SK-N-SH treated with all-trans-retinoic acid at 6 μM for 48 hours (cell line): ENCODE results near the gene PLCE1.

ENCODE experiments used
- ATAC-seq: fragments of 200-7000 bp; cut with Tn5 transposase; 3 replicates; pipeline ENCODE4 v1.9.1; 2020; ENCODE audit warnings: mild to moderate bottlenecking, moderate library complexity
- ARNTL ChIP-seq: fragments of 450-650 bp; formaldehyde crosslinking; IDR thresholded peaks from 2 replicates; pipeline ENCODE4 v1.5.0; 2020; ENCODE audit warnings: low read depth, mild to moderate bottlenecking, moderate library complexity, borderline replicate concordance
- BACH2 ChIP-seq: fragments of 250-450 bp; sonication (Bioruptor Pico); IDR thresholded peaks from 2 replicates; pipeline ENCODE4 v1.9.0; 2021; ENCODE audit warnings: mild to moderate bottlenecking, borderline replicate concordance
- CSDC2 ChIP-seq: fragments of 250-450 bp; sonication (Bioruptor Pico); IDR thresholded peaks from 2 replicates; pipeline ENCODE4 v1.5.0; 2020; ENCODE audit warnings: mild to moderate bottlenecking, moderate library complexity
- ESRRG ChIP-seq: fragments of 250-450 bp; sonication (Bioruptor Pico); IDR thresholded peaks from 2 replicates; pipeline ENCODE4 v1.6.1; 2021; ENCODE audit warnings: mild to moderate bottlenecking
- GLIS3 ChIP-seq: fragments of 250-450 bp; sonication (Bioruptor Pico); IDR thresholded peaks from 2 replicates; pipeline ENCODE4 v1.5.0; 2020; ENCODE audit warnings: mild to moderate bottlenecking, moderate library complexity
- ISL1 ChIP-seq: fragments of 250-450 bp; sonication (Bioruptor Pico); IDR thresholded peaks from 2 replicates; pipeline ENCODE4 v2.1.2; 2022; ENCODE audit warnings: mild to moderate bottlenecking, moderate library complexity
- OSR1 ChIP-seq: fragments of 250-450 bp; sonication (Bioruptor Pico); IDR thresholded peaks from 2 replicates; pipeline ENCODE4 v1.8.0; 2022; ENCODE audit warnings: moderate library complexity, mild to moderate bottlenecking, inconsistent platforms
- PPARA ChIP-seq: fragments of 250-450 bp; sonication (Bioruptor Pico); IDR thresholded peaks from 2 replicates; pipeline ENCODE4 v1.5.0; 2020; ENCODE audit warnings: mild to moderate bottlenecking, borderline replicate concordance
- RARB ChIP-seq: fragments of 250-450 bp; sonication (Bioruptor Pico); IDR thresholded peaks from 2 replicates; pipeline ENCODE4 v1.8.0; 2021; ENCODE audit warnings: mild to moderate bottlenecking, moderate library complexity
- SNAI2 ChIP-seq: fragments of 250-450 bp; sonication (Bioruptor Pico); IDR thresholded peaks from 2 replicates; pipeline ENCODE4 v1.5.0; 2020; ENCODE audit warnings: mild to moderate bottlenecking, moderate library complexity
- TCF4 ChIP-seq: fragments of 250-450 bp; sonication (Bioruptor Pico); IDR thresholded peaks from 2 replicates; pipeline ENCODE4 v1.8.0; 2021; ENCODE audit warnings: mild to moderate bottlenecking, moderate library complexity, borderline replicate concordance
- TOX ChIP-seq: fragments of 250-450 bp; sonication (Bioruptor Pico); IDR thresholded peaks from 2 replicates; pipeline ENCODE4 v1.8.0; 2021; ENCODE audit warnings: mild to moderate bottlenecking, moderate library complexity, borderline replicate concordance
- ZC3H10 ChIP-seq: fragments of 250-450 bp; sonication (Bioruptor Pico); IDR thresholded peaks from 2 replicates; pipeline ENCODE4 v1.5.1; 2021; ENCODE audit warnings: mild to moderate bottlenecking, moderate library complexity
- ZFP3 ChIP-seq: fragments of 250-450 bp; sonication (Bioruptor Pico); IDR thresholded peaks from 2 replicates; pipeline ENCODE4 v1.5.0; 2020; ENCODE audit warnings: mild to moderate bottlenecking, moderate library complexity
- ZFP30 ChIP-seq: fragments of 450-650 bp; formaldehyde crosslinking; IDR thresholded peaks from 2 replicates; pipeline ENCODE4 v1.5.0; 2022; ENCODE audit warnings: mild to moderate bottlenecking, moderate library complexity
- ZNF565 ChIP-seq: fragments of 450-650 bp; formaldehyde crosslinking; conservative IDR thresholded peaks from 2 replicates; pipeline ENCODE4 v1.5.0; 2020; ENCODE audit warnings: low read depth, mild to moderate bottlenecking, moderate library complexity
- ZNF70 ChIP-seq: fragments of 450-650 bp; formaldehyde crosslinking; IDR thresholded peaks from 2 replicates; pipeline ENCODE4 v1.5.0; 2020; ENCODE audit warnings: mild to moderate bottlenecking, moderate library complexity
- ZNF8 ChIP-seq: fragments of 450-650 bp; formaldehyde crosslinking; IDR thresholded peaks from 2 replicates; pipeline ENCODE4 v1.5.0; 2020; ENCODE audit warnings: mild to moderate bottlenecking, moderate library complexity
- TF ChIP-seq, protein P1 (sequence below): fragments of 250-450 bp; sonication (Bioruptor Pico); IDR thresholded peaks from 2 replicates; pipeline ENCODE4 v1.5.1; 2021; ENCODE audit warnings: mild to moderate bottlenecking, moderate library complexity
- TF ChIP-seq, protein P2 (sequence below): fragments of 250-450 bp; sonication (Bioruptor Pico); IDR thresholded peaks from 2 replicates; pipeline ENCODE4 v1.8.0; 2020; ENCODE audit warnings: mild to moderate bottlenecking, moderate library complexity, borderline replicate concordance
- TF ChIP-seq, protein P3 (sequence below): fragments of 250-450 bp; sonication (Bioruptor Pico); IDR thresholded peaks from 2 replicates; pipeline ENCODE4 v1.8.0; 2021; ENCODE audit warnings: low read depth, mild to moderate bottlenecking, moderate library complexity, borderline replicate concordance
- TF ChIP-seq, protein P4 (sequence below): fragments of 250-450 bp; sonication (Bioruptor Pico); IDR thresholded peaks from 2 replicates; pipeline ENCODE4 v1.5.1; 2020; ENCODE audit warnings: low read depth, mild to moderate bottlenecking, moderate library complexity
- TF ChIP-seq, protein P5 (sequence below): fragments of 250-450 bp; sonication (Bioruptor Pico); IDR thresholded peaks from 2 replicates; pipeline ENCODE4 v1.5.0; 2020; ENCODE audit warnings: mild to moderate bottlenecking, moderate library complexity

PLCE1 gene

DNA sequence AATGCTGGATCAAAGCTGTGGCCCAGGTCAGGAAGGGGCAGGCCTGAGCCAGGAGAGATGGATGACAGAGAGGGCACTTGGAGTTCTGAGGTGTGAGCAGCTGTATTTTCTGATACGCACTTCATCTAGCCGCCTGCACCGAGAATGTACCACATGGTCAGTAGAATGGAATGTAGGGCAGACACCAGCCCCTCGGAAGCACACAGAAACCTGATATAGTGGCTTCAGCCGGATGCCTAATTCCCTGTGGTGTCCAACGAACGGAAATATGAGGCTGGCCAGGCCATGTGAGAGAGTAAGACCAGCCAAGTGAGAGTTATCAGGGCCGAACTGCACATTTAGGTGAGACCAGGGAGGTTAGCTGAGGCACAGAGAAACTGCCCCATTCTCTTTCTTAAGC, 46.7 kb upstream of the PLCE1 start:
- TF ChIP-seq CSDC2 (CRISPR knock-in tag) (no peak), ZFP3 (CRISPR knock-in tag) (no peak), ZNF8 (no peak), SNAI2 (CRISPR knock-in tag) (no peak), ARNTL (CRISPR knock-in tag) (no peak), PPARA (CRISPR knock-in tag) (no peak), ZNF70 (CRISPR knock-in tag) (no peak), ZNF565 (CRISPR knock-in tag) (no peak), TCF4 (CRISPR knock-in tag) (no peak), TOX (CRISPR knock-in tag) (no peak), ZC3H10 (CRISPR knock-in tag) (no peak), GLIS3 (CRISPR knock-in tag) (no peak), OSR1 (CRISPR knock-in tag) (no peak), ISL1 (CRISPR knock-in tag) (no peak), ZFP30 (no peak), ESRRG (CRISPR knock-in tag) (no peak)
- TF ChIP-seq, protein P1, sequence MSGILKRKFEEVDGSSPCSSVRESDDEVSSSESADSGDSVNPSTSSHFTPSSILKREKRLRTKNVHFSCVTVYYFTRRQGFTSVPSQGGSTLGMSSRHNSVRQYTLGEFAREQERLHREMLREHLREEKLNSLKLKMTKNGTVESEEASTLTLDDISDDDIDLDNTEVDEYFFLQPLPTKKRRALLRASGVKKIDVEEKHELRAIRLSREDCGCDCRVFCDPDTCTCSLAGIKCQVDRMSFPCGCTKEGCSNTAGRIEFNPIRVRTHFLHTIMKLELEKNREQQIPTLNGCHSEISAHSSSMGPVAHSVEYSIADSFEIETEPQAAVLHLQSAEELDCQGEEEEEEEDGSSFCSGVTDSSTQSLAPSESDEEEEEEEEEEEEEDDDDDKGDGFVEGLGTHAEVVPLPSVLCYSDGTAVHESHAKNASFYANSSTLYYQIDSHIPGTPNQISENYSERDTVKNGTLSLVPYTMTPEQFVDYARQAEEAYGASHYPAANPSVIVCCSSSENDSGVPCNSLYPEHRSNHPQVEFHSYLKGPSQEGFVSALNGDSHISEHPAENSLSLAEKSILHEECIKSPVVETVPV (CRISPR knock-in tag): no peak
- TF ChIP-seq, protein P2, sequence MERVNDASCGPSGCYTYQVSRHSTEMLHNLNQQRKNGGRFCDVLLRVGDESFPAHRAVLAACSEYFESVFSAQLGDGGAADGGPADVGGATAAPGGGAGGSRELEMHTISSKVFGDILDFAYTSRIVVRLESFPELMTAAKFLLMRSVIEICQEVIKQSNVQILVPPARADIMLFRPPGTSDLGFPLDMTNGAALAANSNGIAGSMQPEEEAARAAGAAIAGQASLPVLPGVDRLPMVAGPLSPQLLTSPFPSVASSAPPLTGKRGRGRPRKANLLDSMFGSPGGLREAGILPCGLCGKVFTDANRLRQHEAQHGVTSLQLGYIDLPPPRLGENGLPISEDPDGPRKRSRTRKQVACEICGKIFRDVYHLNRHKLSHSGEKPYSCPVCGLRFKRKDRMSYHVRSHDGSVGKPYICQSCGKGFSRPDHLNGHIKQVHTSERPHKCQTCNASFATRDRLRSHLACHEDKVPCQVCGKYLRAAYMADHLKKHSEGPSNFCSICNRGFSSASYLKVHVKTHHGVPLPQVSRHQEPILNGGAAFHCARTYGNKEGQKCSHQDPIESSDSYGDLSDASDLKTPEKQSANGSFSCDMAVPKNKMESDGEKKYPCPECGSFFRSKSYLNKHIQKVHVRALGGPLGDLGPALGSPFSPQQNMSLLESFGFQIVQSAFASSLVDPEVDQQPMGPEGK (CRISPR knock-in tag): no peak
- TF ChIP-seq, protein P3, sequence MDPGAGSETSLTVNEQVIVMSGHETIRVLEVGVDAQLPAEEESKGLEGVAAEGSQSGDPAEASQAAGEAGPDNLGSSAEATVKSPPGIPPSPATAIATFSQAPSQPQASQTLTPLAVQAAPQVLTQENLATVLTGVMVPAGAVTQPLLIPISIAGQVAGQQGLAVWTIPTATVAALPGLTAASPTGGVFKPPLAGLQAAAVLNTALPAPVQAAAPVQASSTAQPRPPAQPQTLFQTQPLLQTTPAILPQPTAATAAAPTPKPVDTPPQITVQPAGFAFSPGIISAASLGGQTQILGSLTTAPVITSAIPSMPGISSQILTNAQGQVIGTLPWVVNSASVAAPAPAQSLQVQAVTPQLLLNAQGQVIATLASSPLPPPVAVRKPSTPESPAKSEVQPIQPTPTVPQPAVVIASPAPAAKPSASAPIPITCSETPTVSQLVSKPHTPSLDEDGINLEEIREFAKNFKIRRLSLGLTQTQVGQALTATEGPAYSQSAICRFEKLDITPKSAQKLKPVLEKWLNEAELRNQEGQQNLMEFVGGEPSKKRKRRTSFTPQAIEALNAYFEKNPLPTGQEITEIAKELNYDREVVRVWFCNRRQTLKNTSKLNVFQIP (CRISPR knock-in tag): no peak
- peak; percentile 95 for ATAC-seq

DNA sequence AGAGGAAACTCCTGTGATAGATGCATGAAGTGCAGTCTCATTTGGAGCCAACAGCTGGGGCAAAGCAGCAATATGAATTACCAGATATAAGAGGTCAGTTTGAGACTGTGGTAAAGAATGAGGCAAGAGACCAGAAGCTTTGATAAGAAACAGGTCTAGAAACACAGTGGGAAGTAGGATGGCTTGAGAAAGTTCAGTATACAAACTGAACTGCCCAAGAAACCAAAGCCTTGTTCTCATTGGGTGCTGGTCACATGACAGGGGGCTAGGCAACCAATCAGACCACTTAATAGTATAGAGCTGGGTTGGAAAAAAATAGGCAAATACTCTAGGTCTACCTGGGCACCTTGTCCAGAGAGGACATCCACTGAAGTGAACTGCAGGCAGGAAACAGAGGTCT, 46.2 kb upstream of the PLCE1 start:
- TF ChIP-seq ZC3H10 (CRISPR knock-in tag) (no peak), ARNTL (CRISPR knock-in tag) (no peak)
- TF ChIP-seq, all 23 proteins: peak for 0
- no peak; the same call in 2 of the 3 replicates for ATAC-seq

DNA sequence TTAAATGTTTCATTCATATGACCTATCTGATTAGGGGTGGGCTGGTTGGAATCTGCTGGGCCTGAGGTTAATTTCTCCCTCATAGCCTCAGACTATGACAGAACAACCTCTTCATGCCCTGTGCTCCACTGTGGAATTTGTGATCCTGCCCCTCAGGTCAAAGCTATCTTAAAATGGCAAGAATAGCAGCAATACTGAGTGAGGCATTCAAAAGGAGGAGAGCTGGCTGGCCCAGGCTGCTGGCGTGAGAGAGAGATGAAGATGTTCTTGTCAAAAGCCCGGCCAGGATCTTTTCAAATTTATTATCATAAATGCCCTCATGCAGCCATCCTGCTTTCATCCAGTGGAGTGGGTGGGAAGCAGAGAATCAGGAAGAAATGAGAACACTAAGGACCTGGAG, 41.8 kb upstream of the PLCE1 start:
- no peak for TF ChIP-seq OSR1 (CRISPR knock-in tag)
- TF ChIP-seq ZC3H10 (CRISPR knock-in tag): no peak
- TF ChIP-seq, protein P4, sequence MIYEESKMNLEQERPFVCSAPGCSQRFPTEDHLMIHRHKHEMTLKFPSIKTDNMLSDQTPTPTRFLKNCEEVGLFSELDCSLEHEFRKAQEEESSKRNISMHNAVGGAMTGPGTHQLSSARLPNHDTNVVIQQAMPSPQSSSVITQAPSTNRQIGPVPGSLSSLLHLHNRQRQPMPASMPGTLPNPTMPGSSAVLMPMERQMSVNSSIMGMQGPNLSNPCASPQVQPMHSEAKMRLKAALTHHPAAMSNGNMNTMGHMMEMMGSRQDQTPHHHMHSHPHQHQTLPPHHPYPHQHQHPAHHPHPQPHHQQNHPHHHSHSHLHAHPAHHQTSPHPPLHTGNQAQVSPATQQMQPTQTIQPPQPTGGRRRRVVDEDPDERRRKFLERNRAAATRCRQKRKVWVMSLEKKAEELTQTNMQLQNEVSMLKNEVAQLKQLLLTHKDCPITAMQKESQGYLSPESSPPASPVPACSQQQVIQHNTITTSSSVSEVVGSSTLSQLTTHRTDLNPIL (CRISPR knock-in tag): no peak
- TF ChIP-seq, protein P5, sequence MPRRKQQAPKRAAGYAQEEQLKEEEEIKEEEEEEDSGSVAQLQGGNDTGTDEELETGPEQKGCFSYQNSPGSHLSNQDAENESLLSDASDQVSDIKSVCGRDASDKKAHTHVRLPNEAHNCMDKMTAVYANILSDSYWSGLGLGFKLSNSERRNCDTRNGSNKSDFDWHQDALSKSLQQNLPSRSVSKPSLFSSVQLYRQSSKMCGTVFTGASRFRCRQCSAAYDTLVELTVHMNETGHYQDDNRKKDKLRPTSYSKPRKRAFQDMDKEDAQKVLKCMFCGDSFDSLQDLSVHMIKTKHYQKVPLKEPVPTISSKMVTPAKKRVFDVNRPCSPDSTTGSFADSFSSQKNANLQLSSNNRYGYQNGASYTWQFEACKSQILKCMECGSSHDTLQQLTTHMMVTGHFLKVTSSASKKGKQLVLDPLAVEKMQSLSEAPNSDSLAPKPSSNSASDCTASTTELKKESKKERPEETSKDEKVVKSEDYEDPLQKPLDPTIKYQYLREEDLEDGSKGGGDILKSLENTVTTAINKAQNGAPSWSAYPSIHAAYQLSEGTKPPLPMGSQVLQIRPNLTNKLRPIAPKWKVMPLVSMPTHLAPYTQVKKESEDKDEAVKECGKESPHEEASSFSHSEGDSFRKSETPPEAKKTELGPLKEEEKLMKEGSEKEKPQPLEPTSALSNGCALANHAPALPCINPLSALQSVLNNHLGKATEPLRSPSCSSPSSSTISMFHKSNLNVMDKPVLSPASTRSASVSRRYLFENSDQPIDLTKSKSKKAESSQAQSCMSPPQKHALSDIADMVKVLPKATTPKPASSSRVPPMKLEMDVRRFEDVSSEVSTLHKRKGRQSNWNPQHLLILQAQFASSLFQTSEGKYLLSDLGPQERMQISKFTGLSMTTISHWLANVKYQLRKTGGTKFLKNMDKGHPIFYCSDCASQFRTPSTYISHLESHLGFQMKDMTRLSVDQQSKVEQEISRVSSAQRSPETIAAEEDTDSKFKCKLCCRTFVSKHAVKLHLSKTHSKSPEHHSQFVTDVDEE (CRISPR knock-in tag): no peak
- TF ChIP-seq, protein P2 (CRISPR knock-in tag): no peak
- no peak for TF ChIP-seq BACH2
- no peak for TF ChIP-seq GLIS3 (CRISPR knock-in tag)
- no peak for TF ChIP-seq SNAI2 (CRISPR knock-in tag)
- TF ChIP-seq TOX (CRISPR knock-in tag): no peak
- no peak for TF ChIP-seq CSDC2 (CRISPR knock-in tag)
- TF ChIP-seq RARB (CRISPR knock-in tag): no peak
- ATAC-seq: no peak
